GM12892 (cell line): ENCODE measurements around the gene PLA2G15.

Source experiments
- POLR2A ChIP-seq: IDR thresholded peaks from 2 replicates; pipeline ENCODE4 v1.6.1; 2011; ENCODE audit warnings: low read depth, low read length, control low read depth
- POLR2AphosphoS5 ChIP-seq: IDR thresholded peaks from 2 replicates; pipeline ENCODE4 v1.6.1; 2011; ENCODE audit warnings: low read depth, low read length, control low read depth
- TAF1 ChIP-seq: IDR thresholded peaks from 2 replicates; pipeline ENCODE4 v1.6.1; 2011; ENCODE audit warnings: low read depth, mild to moderate bottlenecking, control low read depth, low read length, borderline replicate concordance

DNA sequence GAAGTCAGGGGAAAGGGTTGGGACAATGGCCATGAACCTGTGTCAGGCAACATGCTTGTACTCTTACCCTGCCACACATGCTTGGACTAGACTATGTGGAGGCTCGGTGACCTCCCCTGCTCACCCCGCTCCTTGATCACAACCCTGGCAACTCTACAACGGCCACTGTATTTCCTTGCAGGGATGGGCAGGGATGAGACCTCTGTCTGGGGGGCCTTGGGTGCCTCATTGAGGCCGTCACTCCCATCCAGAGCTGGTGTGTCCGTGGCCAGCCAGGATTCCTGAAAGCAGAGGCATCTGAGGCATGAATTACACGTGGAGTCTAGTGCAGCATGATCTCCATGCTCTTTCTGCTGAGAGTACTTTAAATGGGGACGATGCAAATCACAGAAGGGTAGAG is 948 bp downstream of the PLA2G15 start:
- no peak for TF ChIP-seq POLR2AphosphoS5
- TF ChIP-seq POLR2A = no peak
- TF ChIP-seq TAF1 = no peak
